ENCODE results near the gene TSPAN18.

TSPAN18 gene

GRCh38 chr11:44949160-44950030 lies 222.6 kb downstream of the TSPAN18 start:
- peak; percentile 19 for DNase-seq

- DNase-seq, result no peak
These were observed 223.4 kb downstream of the TSPAN18 start for GRCh38 chr11:44950031-44950624.

- peak; percentile 63 for DNase-seq
These were observed 224.1 kb downstream of the TSPAN18 start, which contains the start of gene TP53I11 for GRCh38 chr11:44950625-44951476. TSS of gene TP53I11 (minus strand) at chr11:44950883. CDS start at chr11:44938335, 12,548 bp downstream.

GRCh38 chr11:44952082-44952481 lies 225.3 kb downstream of the TSPAN18 start:
- no peak for DNase-seq

GRCh38 chr11:44952500-44953260 lies 225.9 kb downstream of the TSPAN18 start:
- no peak for DNase-seq

GRCh38 chr11:44954051-44954906 lies 227.5 kb downstream of the TSPAN18 start:
- no peak for DNase-seq

GRCh38 chr11:44955015-44955738 lies 228.4 kb downstream of the TSPAN18 start:
- peak; percentile 69 for DNase-seq

GRCh38 chr11:44957040-44957515 lies 230.3 kb downstream of the TSPAN18 start:
- no peak for DNase-seq

GRCh38 chr11:44957776-44958564 lies 231.2 kb downstream of the TSPAN18 start:
- no peak for DNase-seq

GRCh38 chr11:44959064-44959463 lies 232.3 kb downstream of the TSPAN18 start:
- DNase-seq, result no peak

- no peak for DNase-seq
These were observed 233.6 kb downstream of the TSPAN18 start for GRCh38 chr11:44960200-44960845.

GRCh38 chr11:44962464-44962863 lies 235.7 kb downstream of the TSPAN18 start:
- DNase-seq, result no peak

GRCh38 chr11:44963136-44963535 lies 236.4 kb downstream of the TSPAN18 start:
- DNase-seq, result no peak

- DNase-seq, result no peak
These were observed 237.2 kb downstream of the TSPAN18 start for GRCh38 chr11:44963948-44964347.

GRCh38 chr11:44964526-44965209 lies 237.9 kb downstream of the TSPAN18 start:
- DNase-seq, result no peak

- no peak for DNase-seq
These were observed 239.9 kb downstream of the TSPAN18 start for GRCh38 chr11:44966694-44967093.

GRCh38 chr11:44967930-44968496 lies 241.3 kb downstream of the TSPAN18 start:
- DNase-seq, result no peak

- no peak for DNase-seq
These were observed 241.7 kb downstream of the TSPAN18 start for GRCh38 chr11:44968510-44968909.

All from fibroblast of skin of right quadriceps (primary cell).